HCT116 (cell line): Measurements from ENCODE around the gene MAPRE3.

Experiments
- POLR2A ChIP-seq: IDR thresholded peaks from 2 replicates; pipeline ENCODE4 v1.7.0; 2011; ENCODE audit warnings: borderline replicate concordance; ENCODE audit not compliant: insufficient read depth, insufficient read length; ENCODE audit errors: extremely low read depth
- SRF ChIP-seq: IDR thresholded peaks from 2 replicates; pipeline ENCODE4 v1.6.1; 2012; ENCODE audit warnings: low read depth
- YY1 ChIP-seq: IDR thresholded peaks from 2 replicates; pipeline ENCODE4 v1.6.1; 2011; ENCODE audit warnings: low read length, low read depth, moderate library complexity, mild to moderate bottlenecking; ENCODE audit not compliant: insufficient replicate concordance; ENCODE audit errors: extremely low read depth

DNA sequence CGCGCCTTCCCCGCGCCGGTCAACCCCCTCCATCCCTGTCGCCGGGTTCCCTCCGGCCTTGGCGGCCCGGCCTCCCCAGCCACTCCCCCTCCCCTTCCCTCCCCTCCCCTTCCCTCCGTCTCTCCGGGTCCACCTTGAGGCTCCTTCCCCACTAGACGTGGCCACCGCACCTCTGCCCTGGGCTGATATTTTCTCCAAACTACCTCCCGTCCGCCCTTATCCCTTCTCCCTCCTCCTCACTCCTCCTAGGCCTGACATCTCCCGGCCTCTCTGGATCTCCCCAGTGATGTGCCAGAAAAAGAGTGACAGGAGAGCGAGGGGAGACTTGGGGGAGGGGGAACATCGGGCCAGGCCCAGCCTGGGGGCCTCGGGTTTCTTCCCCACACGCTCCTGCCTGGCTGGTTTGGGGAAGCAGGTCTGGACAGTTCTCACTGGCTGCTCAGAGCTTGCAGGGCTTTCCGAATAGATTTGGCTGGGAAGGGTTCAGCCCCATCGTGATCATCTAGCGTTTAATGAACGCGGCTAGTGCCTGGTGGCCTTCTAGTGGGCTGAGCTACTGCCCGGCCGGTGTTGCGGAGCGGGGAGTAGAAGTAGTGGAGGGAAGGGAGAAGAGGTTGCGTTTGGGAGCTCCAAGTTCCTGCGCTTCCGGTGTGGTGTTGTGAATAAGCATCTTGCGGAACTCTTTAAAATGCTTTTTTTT, 641 bp downstream of the MAPRE3 start:
- no peak for TF ChIP-seq YY1
- TF ChIP-seq POLR2A = no peak
- no peak for TF ChIP-seq SRF
